ENCODE data around the gene AGPS. TPM values are rescaled to one million over a fixed set of nuclear protein-coding genes. Genes with fewer than 3 reads are reported as not detected.
A peak's percentile ranks its signal among the peaks of the same experiment; 100 is the strongest.
"Not testable (repeated sequence)": the region's sequence is repeated elsewhere in the genome, so short reads cannot be mapped to it uniquely, and the experiment has no call there.

Gene AGPS
- total and polyA plus RNA-seq, 2 experiments from 2014 or later, result 22.9 to 36.7 TPM

DNA sequence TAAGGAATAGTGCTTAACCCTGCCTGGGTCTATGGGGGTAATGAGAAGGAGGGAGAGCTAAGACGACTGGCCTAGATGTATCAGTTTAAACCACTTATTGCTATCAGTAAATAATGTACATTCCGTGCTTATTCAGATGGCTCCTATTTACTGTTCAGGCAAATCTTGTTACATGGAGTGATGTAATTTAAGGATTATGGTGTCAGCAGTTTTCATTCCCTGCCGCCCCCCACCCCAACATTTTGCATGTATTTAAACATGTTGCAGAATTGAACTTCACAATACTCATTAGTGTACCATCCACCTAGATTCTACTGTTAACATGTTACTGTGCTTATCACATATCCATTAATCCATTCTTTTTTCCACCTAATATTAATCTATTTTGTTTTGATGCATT lies 11.7 kb downstream of the AGPS start:
- H3K9me2 ChIP-seq (ENCODE audit: insufficient read depth), result no peaks in the 10 kb centered on the region
- H3K4me2 ChIP-seq (ENCODE audit: unreplicated experiment), result peak overlapping the region; percentile 64
- in situ Hi-C loops (cut with MboI), result no loop called here
- peak overlapping the region; percentile 29; the same call in 1 of the 2 replicates for H3K27ac ChIP-seq
- H3K9me3 ChIP-seq (ENCODE audit: low read depth), result no peaks in the 10 kb centered on the region
- H3F3A ChIP-seq (ENCODE audit: insufficient read depth), result no peaks in the 10 kb centered on the region
- peak overlapping the region; percentile 40 for H3K9ac ChIP-seq
- H3K79me2 ChIP-seq (ENCODE audit: insufficient read depth), result peaks cover 100% of the 10 kb centered on the region
- peaks cover 27% of the 10 kb centered on the region for H3K4me1 ChIP-seq (ENCODE audit: insufficient read depth)
- no peaks in the 10 kb centered on the region for H4K20me1 ChIP-seq (ENCODE audit: insufficient read depth)
- no peak for TF ChIP-seq EZH2 (IDR thresholded peaks at IDR 0.05; ENCODE audit: insufficient read depth, poor library complexity, severe bottlenecking)
- TF ChIP-seq EZH2phosphoT487 (IDR thresholded peaks at IDR 0.05; ENCODE audit: insufficient read depth, low read depth), result no peak
- DNase-seq, result peak; percentile 7
- H3K27me3 ChIP-seq (replicated peaks; ENCODE audit: insufficient read depth), result no peaks in the 10 kb centered on the region
- WGBS, 2 experiments (ENCODE audit: low coverage in 1 of 2, low lambda C conversion rate in 2 of 2, missing lambda C conversion rate in 2 of 2), result 16 to 30% methylated on average over 3 of the region's 3 CpGs
- H2AFZ ChIP-seq, result peak overlapping the region; percentile 54
- H3K4me3 ChIP-seq, result peak overlapping the region; percentile 36; the same call in 1 of the 2 replicates
- H3K36me3 ChIP-seq (ENCODE audit: low read depth), result no peaks in the 10 kb centered on the region

DNA sequence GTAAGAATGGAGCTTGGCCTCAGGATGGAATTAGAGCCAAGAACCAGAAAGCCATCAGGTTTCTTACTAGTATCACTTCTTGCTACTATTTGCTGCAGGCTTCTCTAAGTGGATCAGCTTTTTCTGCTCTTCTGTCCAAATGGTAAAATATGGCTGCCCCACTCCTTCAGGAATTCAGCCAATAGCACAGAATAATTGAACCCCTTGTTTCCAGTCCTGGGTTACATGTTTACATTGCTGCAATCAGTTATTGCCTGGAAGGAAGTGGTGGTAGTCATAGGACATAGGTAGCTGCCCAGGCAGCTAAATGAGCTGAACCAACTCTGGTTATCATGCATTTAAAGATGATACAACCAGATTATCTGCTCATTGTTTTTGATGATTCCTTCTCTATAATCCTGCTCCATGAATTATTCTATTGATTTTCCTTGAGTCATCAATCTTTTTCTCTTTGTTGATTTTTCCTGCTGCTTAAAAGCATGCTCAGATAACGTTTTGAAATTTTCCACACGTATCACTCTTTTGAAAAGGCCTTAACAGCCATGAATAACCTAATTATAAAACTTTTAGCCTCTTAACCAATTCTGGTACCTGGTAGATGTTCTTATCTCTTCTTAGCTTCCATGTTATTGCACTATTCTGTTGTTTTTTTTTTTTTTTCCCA lies 12.6 kb downstream of the AGPS start:
- no peaks in the 10 kb centered on the region for H3F3A ChIP-seq (ENCODE audit: insufficient read depth)
- no peaks in the 10 kb centered on the region for H3K9me2 ChIP-seq (ENCODE audit: insufficient read depth)
- no peak overlapping the region for H2AFZ ChIP-seq
- H3K79me2 ChIP-seq (ENCODE audit: insufficient read depth), result peaks cover 100% of the 10 kb centered on the region
- no peaks in the 10 kb centered on the region for H3K9me3 ChIP-seq (ENCODE audit: low read depth)
- no peak for DNase-seq
- no peak overlapping the region for H3K4me2 ChIP-seq (ENCODE audit: unreplicated experiment)
- H3K27ac ChIP-seq, result no peak overlapping the region
- no peak overlapping the region for H3K4me3 ChIP-seq
- H4K20me1 ChIP-seq (ENCODE audit: insufficient read depth), result no peaks in the 10 kb centered on the region
- in situ Hi-C loops (cut with MboI), result no loop called here
- 64 to 72% methylated on average over 2 of the region's 2 CpGs for WGBS, 2 experiments (ENCODE audit: low coverage in 1 of 2, low lambda C conversion rate in 2 of 2, missing lambda C conversion rate in 2 of 2)
- no peak for TF ChIP-seq EZH2 (IDR thresholded peaks at IDR 0.05; ENCODE audit: insufficient read depth, poor library complexity, severe bottlenecking)
- no peak for TF ChIP-seq EZH2phosphoT487 (IDR thresholded peaks at IDR 0.05; ENCODE audit: insufficient read depth, low read depth)
- no peaks in the 10 kb centered on the region for H3K36me3 ChIP-seq (ENCODE audit: low read depth)
- no peaks in the 10 kb centered on the region for H3K27me3 ChIP-seq (replicated peaks; ENCODE audit: insufficient read depth)
- no peak overlapping the region for H3K9ac ChIP-seq
- H3K4me1 ChIP-seq (ENCODE audit: insufficient read depth), result peaks cover 25% of the 10 kb centered on the region

DNA sequence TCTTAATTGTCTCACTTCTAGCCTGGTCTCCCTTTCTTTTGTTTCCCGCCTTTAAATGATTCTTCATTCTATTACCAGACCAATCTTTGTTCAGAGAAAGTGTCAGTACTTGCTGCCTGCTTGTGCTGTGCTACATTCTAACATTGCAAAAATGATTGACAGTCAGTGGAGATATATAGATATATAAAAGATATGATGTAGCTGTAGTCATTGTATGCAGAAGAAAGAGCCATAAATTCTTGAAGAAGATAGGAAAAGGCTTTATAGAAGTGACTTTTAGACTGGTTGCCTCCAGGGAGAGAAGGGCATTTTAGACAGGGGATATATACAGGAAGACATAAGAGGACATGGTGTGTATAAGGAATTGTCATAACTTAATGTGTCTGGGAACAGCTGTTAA lies 13.6 kb downstream of the AGPS start:
- H3F3A ChIP-seq (ENCODE audit: insufficient read depth), result no peaks in the 10 kb centered on the region
- H3K79me2 ChIP-seq (ENCODE audit: insufficient read depth), result peaks cover 100% of the 10 kb centered on the region
- no peaks in the 10 kb centered on the region for H3K9me2 ChIP-seq (ENCODE audit: insufficient read depth)
- DNase-seq, result no peak
- H3K36me3 ChIP-seq (ENCODE audit: low read depth), result no peaks in the 10 kb centered on the region
- H3K27me3 ChIP-seq (replicated peaks; ENCODE audit: insufficient read depth), result no peaks in the 10 kb centered on the region
- H3K27ac ChIP-seq, result no peak overlapping the region
- no peak for TF ChIP-seq EZH2phosphoT487 (IDR thresholded peaks at IDR 0.05; ENCODE audit: insufficient read depth, low read depth)
- no peak for TF ChIP-seq EZH2 (IDR thresholded peaks at IDR 0.05; ENCODE audit: insufficient read depth, poor library complexity, severe bottlenecking)
- 100% methylated on average over 1 of the region's 1 CpG for WGBS, 2 experiments (ENCODE audit: low coverage in 1 of 2, low lambda C conversion rate in 2 of 2, missing lambda C conversion rate in 2 of 2)
- no peak overlapping the region for H3K9ac ChIP-seq
- no peaks in the 10 kb centered on the region for H4K20me1 ChIP-seq (ENCODE audit: insufficient read depth)
- no peak overlapping the region for H3K4me3 ChIP-seq
- no peak overlapping the region for H2AFZ ChIP-seq
- H3K4me1 ChIP-seq (ENCODE audit: insufficient read depth), result peaks cover 18% of the 10 kb centered on the region
- in situ Hi-C loops (cut with MboI), result no loop called here
- H3K4me2 ChIP-seq (ENCODE audit: unreplicated experiment), result no peak overlapping the region
- no peaks in the 10 kb centered on the region for H3K9me3 ChIP-seq (ENCODE audit: low read depth)

DNA sequence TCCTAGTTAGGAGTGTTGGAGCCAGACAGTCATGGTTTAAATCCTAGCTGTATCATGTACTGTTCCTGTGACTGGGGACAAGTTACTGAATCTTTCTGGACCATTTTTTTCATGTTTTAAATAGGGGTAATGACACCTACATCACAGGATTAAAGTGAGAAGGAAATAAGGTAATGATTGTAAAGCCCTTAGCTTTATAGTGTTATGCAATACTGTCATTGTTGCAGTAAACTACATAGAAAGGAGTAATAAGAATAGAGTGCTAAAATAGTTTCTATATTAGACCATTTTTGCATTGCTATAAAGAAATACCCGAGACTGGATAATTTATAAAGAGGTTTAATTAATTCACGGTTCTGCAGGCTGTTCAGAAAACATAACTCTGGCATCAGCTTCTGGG lies 14.5 kb downstream of the AGPS start:
- Histone ChIP-seq H3K79me2 (ENCODE audit: insufficient read depth) (peaks cover 100% of the 10 kb centered on the region), H3K36me3 (ENCODE audit: low read depth) (no peaks in the 10 kb centered on the region), H3K9ac (no peak overlapping the region), H2AFZ (no peak overlapping the region), H4K20me1 (ENCODE audit: insufficient read depth) (no peaks in the 10 kb centered on the region), H3K27ac (no peak overlapping the region), H3K9me2 (ENCODE audit: insufficient read depth) (no peaks in the 10 kb centered on the region), H3K4me2 (ENCODE audit: unreplicated experiment) (no peak overlapping the region), H3F3A (ENCODE audit: insufficient read depth) (no peaks in the 10 kb centered on the region), H3K27me3 (replicated peaks; ENCODE audit: insufficient read depth) (no peaks in the 10 kb centered on the region), H3K4me3 (no peak overlapping the region), H3K4me1 (ENCODE audit: insufficient read depth) (peaks cover 18% of the 10 kb centered on the region), H3K9me3 (ENCODE audit: low read depth) (no peaks in the 10 kb centered on the region)
- WGBS, 2 experiments (ENCODE audit: low coverage in 1 of 2, low lambda C conversion rate in 2 of 2, missing lambda C conversion rate in 2 of 2), result 94 to 98% methylated on average over 2 of the region's 2 CpGs
- no peak for DNase-seq
- TF ChIP-seq EZH2 (IDR thresholded peaks at IDR 0.05; ENCODE audit: insufficient read depth, poor library complexity, severe bottlenecking), result no peak
- TF ChIP-seq EZH2phosphoT487 (IDR thresholded peaks at IDR 0.05; ENCODE audit: insufficient read depth, low read depth), result no peak
- in situ Hi-C loops (cut with MboI), result no loop called here

DNA sequence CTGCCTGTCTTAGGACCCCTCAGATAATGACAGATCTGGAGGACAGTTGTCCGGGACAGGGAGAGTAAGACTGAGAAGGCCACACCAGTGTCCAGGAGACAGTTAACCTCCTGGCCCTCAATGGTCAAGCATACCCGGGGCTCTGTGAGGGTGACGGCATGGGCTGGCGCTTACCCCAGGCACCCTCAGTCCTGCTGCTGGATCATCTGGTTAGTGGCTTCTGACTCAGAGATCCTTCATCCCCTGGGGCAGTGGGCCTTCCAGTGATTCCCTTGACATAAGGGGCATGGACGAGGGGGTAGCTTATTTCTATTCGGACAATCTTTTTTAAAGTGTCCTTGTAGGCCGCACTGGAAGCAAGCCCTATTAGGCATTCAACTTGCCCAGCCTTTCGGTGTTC lies 18.1 kb downstream of the AGPS start:
- H3K9ac ChIP-seq; H4K20me1 ChIP-seq (ENCODE audit: insufficient read depth); H3K9me3 ChIP-seq (ENCODE audit: low read depth); H3K27me3 ChIP-seq (replicated peaks; ENCODE audit: insufficient read depth); H3K4me2 ChIP-seq (ENCODE audit: unreplicated experiment); H3K4me1 ChIP-seq (ENCODE audit: insufficient read depth); H3F3A ChIP-seq (ENCODE audit: insufficient read depth); H3K9me2 ChIP-seq (ENCODE audit: insufficient read depth); H2AFZ ChIP-seq; H3K4me3 ChIP-seq; DNase-seq; H3K27ac ChIP-seq; H3K36me3 ChIP-seq (ENCODE audit: low read depth): not testable (repeated sequence)
- in situ Hi-C loops (cut with MboI), result loop anchor here (10.0 kb wide), 2 partner anchors 76 to 246 kb away; no protein-coding TSS in a partner anchor
- WGBS, 2 experiments (ENCODE audit: low coverage in 1 of 2, low lambda C conversion rate in 2 of 2, missing lambda C conversion rate in 2 of 2), result 87 to 91% methylated on average over 8 of the region's 8 CpGs
- H3K79me2 ChIP-seq (ENCODE audit: insufficient read depth), result peaks cover 94% of the 10 kb centered on the region

All from GM23248 (cell line).